Mammary epithelial cell (primary cell): ENCODE measurements around the gene GUCY2D.

ENCODE experiments used
- CTCF ChIP-seq, 2 donors: IDR thresholded peaks in 1 of 2; conservative IDR thresholded peaks in 1 of 2; 2 replicates each; pipeline ENCODE4 v1.5.1; 2011 to 2012; ENCODE audit warnings: inconsistent platforms in 2 of 2, low read length in 2 of 2, mild to moderate bottlenecking in 2 of 2, control low read depth in 1 of 2, low read depth in 1 of 2; ENCODE audit not compliant: insufficient read depth in 1 of 2; ENCODE audit errors: extremely low read depth in 1 of 2
- EZH2 ChIP-seq: IDR thresholded peaks from 2 replicates; pipeline ENCODE4 v1.6.1; 2012; ENCODE audit warnings: low read length, inconsistent platforms, borderline replicate concordance

DNA sequence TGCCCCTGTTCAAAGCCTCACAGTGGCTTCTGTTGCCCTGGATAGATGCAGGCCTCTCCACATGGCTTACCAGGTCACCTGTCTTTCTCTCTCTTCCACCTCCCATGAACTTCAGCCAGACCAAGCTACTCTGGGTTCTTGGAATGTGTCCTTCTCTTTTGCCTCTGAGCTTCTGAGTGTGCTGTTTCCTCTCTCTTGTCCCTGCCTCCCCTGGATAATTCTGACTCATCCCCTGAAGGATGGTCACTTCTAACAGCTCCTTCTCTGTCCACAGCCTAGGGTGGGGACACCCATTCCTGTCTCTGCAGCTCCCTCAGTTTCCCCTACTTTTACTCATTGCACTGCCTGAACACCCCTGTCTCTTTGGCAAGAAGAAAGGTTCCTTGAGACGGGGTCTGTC lies 2.9 kb downstream of the GUCY2D start:
- TF ChIP-seq CTCF (conservative IDR thresholded peaks at IDR 0.05 in 1 of 2, IDR thresholded peaks at IDR 0.05 in 1 of 2; ENCODE audit: extremely low read depth in 1 of 2, insufficient read depth in 1 of 2, low read depth in 1 of 2, low read length in 2 of 2), result no peak
- no peak for TF ChIP-seq EZH2
